ENCODE data around the gene SPATS2L.
A peak's percentile ranks its signal among the peaks of the same experiment; 100 is the strongest.

Gene SPATS2L

GRCh38 chr2:200380833-200381542 is 74.5 kb downstream of the SPATS2L start:
- Mint-ChIP-seq H3K4me1 (ENCODE audit: low read depth) (peaks cover 27% of the 10 kb centered on the region), H3K4me3 (no peak overlapping the region), H3K27me3 (no peaks in the 10 kb centered on the region), H3K27ac (no peak overlapping the region), H3K36me3 (ENCODE audit: low read depth) (no peaks in the 10 kb centered on the region), H3K9me3 (no peaks in the 10 kb centered on the region)

DNA sequence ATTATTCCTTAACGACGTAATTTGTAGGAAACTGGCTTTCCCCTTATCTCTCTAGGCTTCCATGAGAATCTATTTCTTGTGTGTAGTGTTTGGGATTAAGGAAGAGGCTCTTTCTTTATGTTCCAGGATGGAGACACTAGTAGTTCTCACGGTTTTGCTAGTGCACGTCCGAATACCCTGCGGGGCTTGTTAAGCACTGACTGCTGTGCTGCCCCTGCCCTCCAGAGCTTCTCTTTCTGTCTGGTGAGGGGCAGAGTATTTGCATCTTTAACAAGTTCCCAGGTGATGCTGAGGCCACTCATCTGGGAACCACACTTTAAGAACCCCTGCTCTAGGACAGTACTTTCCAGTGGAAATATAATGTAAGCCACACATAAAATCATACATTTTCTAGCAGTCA is 76.4 kb downstream of the SPATS2L start:
- no peak overlapping the region for H3K4me3 Mint-ChIP-seq
- no peaks in the 10 kb centered on the region for H3K27me3 Mint-ChIP-seq
- peaks cover 15% of the 10 kb centered on the region for H3K4me1 Mint-ChIP-seq (ENCODE audit: low read depth)
- H3K27ac Mint-ChIP-seq = peak overlapping the region; percentile 70
- H3K9me3 Mint-ChIP-seq = no peaks in the 10 kb centered on the region
- H3K36me3 Mint-ChIP-seq (ENCODE audit: low read depth) = no peaks in the 10 kb centered on the region

DNA sequence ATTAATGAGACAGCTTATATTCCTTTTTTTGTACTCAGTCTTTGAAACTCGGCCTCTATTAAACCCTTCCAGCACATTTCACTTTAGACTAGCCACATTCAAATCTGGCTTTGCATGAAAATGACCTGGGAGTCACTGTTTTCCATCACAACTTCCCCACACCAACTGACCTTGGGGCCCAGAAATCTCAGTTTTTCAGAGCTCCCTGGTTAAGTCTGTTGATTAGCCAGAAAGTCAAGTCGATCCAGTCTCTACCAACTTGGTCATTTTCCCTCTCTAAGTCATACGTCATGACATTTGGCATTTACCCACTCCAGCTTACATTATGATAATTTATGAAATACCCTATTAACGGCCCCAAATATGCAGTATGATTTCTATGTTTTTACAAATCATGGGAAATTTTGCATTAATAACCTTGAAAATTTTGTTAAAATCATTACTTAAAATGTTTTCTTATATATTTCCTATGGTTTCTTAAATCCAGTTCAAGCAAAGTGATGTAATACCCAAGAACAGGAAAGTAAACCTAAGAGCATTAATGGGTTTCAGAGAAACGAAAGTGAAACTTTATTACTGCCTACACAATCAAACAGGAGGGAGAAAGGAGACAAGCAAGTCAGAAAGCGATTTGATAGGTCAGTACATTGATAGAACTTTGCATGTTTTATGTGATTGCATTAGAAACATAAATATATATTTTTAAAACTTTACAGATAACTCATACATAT is 77.1 kb downstream of the SPATS2L start:
- Mint-ChIP-seq H3K27me3 (no peaks in the 10 kb centered on the region), H3K4me1 (ENCODE audit: low read depth) (peaks cover 15% of the 10 kb centered on the region), H3K36me3 (ENCODE audit: low read depth) (no peaks in the 10 kb centered on the region), H3K4me3 (no peak overlapping the region), H3K9me3 (no peaks in the 10 kb centered on the region), H3K27ac (peak overlapping the region; percentile 84)

DNA sequence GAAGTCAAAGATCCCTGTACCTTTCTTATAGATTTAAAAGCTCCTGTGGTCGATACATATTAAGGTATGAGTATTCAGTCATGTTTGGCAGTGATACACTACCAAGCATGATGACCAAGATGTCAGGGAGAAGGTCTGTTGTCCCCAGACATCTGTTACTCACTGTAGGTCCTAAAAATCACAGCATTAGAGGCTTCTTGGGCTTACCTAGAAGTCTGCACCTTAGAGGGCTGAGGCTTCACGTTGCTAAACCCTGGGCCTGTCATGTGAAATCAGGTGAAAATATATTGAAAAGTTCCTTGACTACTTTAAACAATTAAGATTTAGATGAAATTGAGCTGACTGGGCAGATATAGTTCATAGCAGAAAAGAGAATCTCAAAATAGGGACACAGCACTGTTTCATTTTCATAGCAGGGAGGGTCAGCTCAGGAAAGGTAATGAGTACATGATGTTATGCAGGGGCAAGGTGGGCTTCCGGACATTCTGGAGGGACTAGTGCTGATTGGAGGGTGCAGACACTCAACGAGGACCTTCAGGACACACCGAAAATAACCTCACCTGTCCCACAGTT is 78.7 kb downstream of the SPATS2L start:
- peaks cover 6% of the 10 kb centered on the region for H3K36me3 Mint-ChIP-seq (ENCODE audit: low read depth)
- no peaks in the 10 kb centered on the region for H3K27me3 Mint-ChIP-seq
- H3K4me1 Mint-ChIP-seq (ENCODE audit: low read depth) = peaks cover 15% of the 10 kb centered on the region
- no peak overlapping the region for H3K27ac Mint-ChIP-seq
- no peak overlapping the region for H3K4me3 Mint-ChIP-seq
- H3K9me3 Mint-ChIP-seq = no peaks in the 10 kb centered on the region

- Mint-ChIP-seq H3K4me1 (ENCODE audit: low read depth) (no peaks in the 10 kb centered on the region), H3K27ac (no peak overlapping the region), H3K4me3 (no peak overlapping the region), H3K9me3 (no peaks in the 10 kb centered on the region), H3K27me3 (peaks cover 4% of the 10 kb centered on the region), H3K36me3 (ENCODE audit: low read depth) (peaks cover 10% of the 10 kb centered on the region)
These were observed 86.7 kb downstream of the SPATS2L start for GRCh38 chr2:200393191-200393590.

DNA sequence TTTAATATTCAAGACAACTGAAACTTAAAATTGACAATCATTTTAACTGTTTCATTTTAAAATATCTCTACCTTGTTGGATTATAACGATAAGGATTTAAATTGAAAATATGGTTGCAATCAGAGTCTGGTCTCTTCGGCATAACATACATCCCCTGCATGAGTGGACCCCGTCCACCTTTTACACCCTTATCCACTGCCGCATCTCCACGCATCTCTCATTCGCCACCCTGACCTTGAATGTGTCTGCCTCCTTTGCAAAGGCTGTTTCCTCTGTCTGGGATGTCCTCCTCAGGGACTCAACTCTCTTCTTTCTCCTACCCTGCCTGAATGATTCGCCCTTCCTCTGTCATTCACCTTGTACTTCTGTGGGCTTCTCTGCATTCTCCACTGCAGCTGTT is 87.6 kb downstream of the SPATS2L start:
- Mint-ChIP-seq H3K27ac (no peak overlapping the region), H3K36me3 (ENCODE audit: low read depth) (peaks cover 8% of the 10 kb centered on the region), H3K27me3 (peaks cover 4% of the 10 kb centered on the region), H3K4me3 (no peak overlapping the region), H3K9me3 (no peaks in the 10 kb centered on the region), H3K4me1 (ENCODE audit: low read depth) (no peaks in the 10 kb centered on the region)

GRCh38 chr2:200396781-200397242 is 90.3 kb downstream of the SPATS2L start:
- no peaks in the 10 kb centered on the region for H3K36me3 Mint-ChIP-seq (ENCODE audit: low read depth)
- peaks cover 4% of the 10 kb centered on the region for H3K27me3 Mint-ChIP-seq
- H3K9me3 Mint-ChIP-seq = no peaks in the 10 kb centered on the region
- no peak overlapping the region for H3K4me3 Mint-ChIP-seq
- H3K4me1 Mint-ChIP-seq (ENCODE audit: low read depth) = peaks cover 3% of the 10 kb centered on the region
- H3K27ac Mint-ChIP-seq = no peak overlapping the region

DNA sequence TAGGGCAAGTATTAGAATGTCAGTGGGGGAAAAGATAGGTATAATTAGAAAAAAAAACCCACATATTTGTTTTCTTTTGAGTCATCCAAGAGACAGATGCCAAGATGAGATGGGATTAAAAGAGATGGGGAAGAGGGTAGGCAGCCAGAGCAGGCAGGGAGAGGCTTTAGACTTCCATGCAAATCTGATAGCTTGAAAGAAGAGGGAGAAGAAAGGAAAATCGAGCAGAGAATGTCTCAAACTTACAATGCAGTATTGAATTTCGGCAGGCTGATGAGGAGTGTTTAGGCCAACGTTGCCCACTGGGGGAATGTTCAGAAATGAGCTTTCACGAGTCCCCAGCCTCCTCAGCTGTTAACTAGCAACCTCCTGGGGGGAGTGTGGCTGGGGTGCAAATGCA is 91.3 kb downstream of the SPATS2L start:
- Mint-ChIP-seq H3K27ac (no peak overlapping the region), H3K36me3 (ENCODE audit: low read depth) (no peaks in the 10 kb centered on the region), H3K27me3 (peaks cover 8% of the 10 kb centered on the region), H3K4me3 (no peak overlapping the region), H3K9me3 (no peaks in the 10 kb centered on the region), H3K4me1 (ENCODE audit: low read depth) (peaks cover 3% of the 10 kb centered on the region)

- Mint-ChIP-seq H3K4me1 (ENCODE audit: low read depth) (peaks cover 3% of the 10 kb centered on the region), H3K27ac (no peak overlapping the region), H3K27me3 (peaks cover 8% of the 10 kb centered on the region), H3K9me3 (no peaks in the 10 kb centered on the region), H3K4me3 (no peak overlapping the region), H3K36me3 (ENCODE audit: low read depth) (no peaks in the 10 kb centered on the region)
These were observed 92.6 kb downstream of the SPATS2L start for GRCh38 chr2:200399046-200399445.

- Mint-ChIP-seq H3K27ac (no peak overlapping the region), H3K36me3 (ENCODE audit: low read depth) (no peaks in the 10 kb centered on the region), H3K9me3 (no peaks in the 10 kb centered on the region), H3K4me1 (ENCODE audit: low read depth) (peaks cover 3% of the 10 kb centered on the region), H3K27me3 (peaks cover 8% of the 10 kb centered on the region), H3K4me3 (no peak overlapping the region)
These were observed 93.1 kb downstream of the SPATS2L start for GRCh38 chr2:200399636-200400035.

GRCh38 chr2:200403814-200404213 is 97.3 kb downstream of the SPATS2L start:
- no peak overlapping the region for H3K4me3 Mint-ChIP-seq
- no peaks in the 10 kb centered on the region for H3K36me3 Mint-ChIP-seq (ENCODE audit: low read depth)
- H3K4me1 Mint-ChIP-seq (ENCODE audit: low read depth) = peaks cover 34% of the 10 kb centered on the region
- peaks cover 4% of the 10 kb centered on the region for H3K27me3 Mint-ChIP-seq
- no peak overlapping the region for H3K27ac Mint-ChIP-seq
- H3K9me3 Mint-ChIP-seq = no peaks in the 10 kb centered on the region

GRCh38 chr2:200404615-200405014 is 98.1 kb downstream of the SPATS2L start:
- Mint-ChIP-seq H3K36me3 (ENCODE audit: low read depth) (no peaks in the 10 kb centered on the region), H3K4me3 (no peak overlapping the region), H3K4me1 (ENCODE audit: low read depth) (peaks cover 34% of the 10 kb centered on the region), H3K27me3 (peaks cover 4% of the 10 kb centered on the region), H3K9me3 (no peaks in the 10 kb centered on the region), H3K27ac (no peak overlapping the region)

DNA sequence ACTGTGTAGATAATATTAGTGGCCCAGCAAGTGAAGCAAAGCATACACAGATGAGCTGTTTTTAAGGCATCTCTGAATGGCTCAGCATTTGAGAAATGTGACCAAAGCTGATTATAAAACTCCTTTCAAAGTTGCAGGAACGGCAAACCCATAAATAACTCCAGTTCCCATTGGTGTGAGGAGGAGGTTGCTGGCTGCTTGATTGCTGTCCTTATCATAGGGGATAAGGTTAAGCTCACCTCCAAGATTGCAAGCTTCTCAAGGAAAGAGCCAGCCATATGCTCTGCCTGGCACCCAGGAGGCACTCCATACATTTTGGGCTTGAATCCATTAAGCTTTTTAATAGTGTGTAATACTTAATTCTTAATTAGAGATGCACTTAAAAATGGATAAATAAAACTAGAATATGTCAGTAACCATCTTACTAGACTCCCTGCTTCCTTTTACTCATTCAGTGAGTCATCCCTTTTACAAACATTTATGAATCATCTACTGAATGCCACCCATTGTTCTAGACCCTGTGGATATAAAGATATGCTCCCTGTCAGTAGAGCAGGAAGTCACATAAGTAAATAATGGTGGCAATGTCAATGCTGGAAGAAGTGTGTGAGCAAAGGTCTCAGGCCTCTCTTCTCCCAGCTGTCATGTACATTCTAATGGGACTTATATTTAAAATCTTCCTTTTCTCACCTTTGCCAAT is 99.3 kb downstream of the SPATS2L start:
- no peaks in the 10 kb centered on the region for H3K9me3 Mint-ChIP-seq
- no peak overlapping the region for H3K4me3 Mint-ChIP-seq
- peak overlapping the region; percentile 4 for H3K27ac Mint-ChIP-seq
- H3K27me3 Mint-ChIP-seq = peaks cover 4% of the 10 kb centered on the region
- H3K4me1 Mint-ChIP-seq (ENCODE audit: low read depth) = peaks cover 34% of the 10 kb centered on the region
- H3K36me3 Mint-ChIP-seq (ENCODE audit: low read depth) = no peaks in the 10 kb centered on the region

GRCh38 chr2:200406379-200406778 is 99.9 kb downstream of the SPATS2L start:
- H3K9me3 Mint-ChIP-seq = no peaks in the 10 kb centered on the region
- H3K4me3 Mint-ChIP-seq = no peak overlapping the region
- H3K27ac Mint-ChIP-seq = no peak overlapping the region
- peaks cover 4% of the 10 kb centered on the region for H3K27me3 Mint-ChIP-seq
- H3K4me1 Mint-ChIP-seq (ENCODE audit: low read depth) = peaks cover 31% of the 10 kb centered on the region
- no peaks in the 10 kb centered on the region for H3K36me3 Mint-ChIP-seq (ENCODE audit: low read depth)
